ENCODE measurements around the gene PLCG1. TPM values are rescaled to one million over a fixed set of nuclear protein-coding genes. Genes with fewer than 3 reads are reported as not detected.

Gene PLCG1
- total RNA-seq, 1 experiment from 2014 or later = 68.8 TPM

- H4K20me1 ChIP-seq (ENCODE audit: low read length) = peaks cover 15% of the 10 kb centered on the region; the same call in 1 of the 2 replicates
- no peak overlapping the region for H3K4me2 ChIP-seq (ENCODE audit: low read length)
- no peaks in the 10 kb centered on the region for H3K36me3 ChIP-seq (ENCODE audit: low read depth, low read length)
- peaks cover 21% of the 10 kb centered on the region for H3K4me1 ChIP-seq (ENCODE audit: insufficient read depth, low read length)
- H3K9ac ChIP-seq (ENCODE audit: low read length) = no peak overlapping the region
- H3K9me3 ChIP-seq (ENCODE audit: low read length) = no peaks in the 10 kb centered on the region
- peak; percentile 70 for DNase-seq
- H3K4me3 ChIP-seq (ENCODE audit: low read length) = no peak overlapping the region
- no peaks in the 10 kb centered on the region for H3K9me2 ChIP-seq (replicated peaks; ENCODE audit: low read length)
- H3K27me3 ChIP-seq (ENCODE audit: low read length) = no peaks in the 10 kb centered on the region
- CTCF ChIA-PET = interaction anchor here (0.5 to 1.1 kb wide), 9 partner anchors 17 to 227 kb away, joined by 3 to 7 read pairs (median 3); partner anchors contain the start of gene LPIN3
- no TSS peak for BruUV-seq (replicated peaks)
- H3K79me2 ChIP-seq (ENCODE audit: low read length) = peaks cover 29% of the 10 kb centered on the region
- TF ChIP-seq CTCF (conservative IDR thresholded peaks at IDR 0.05; ENCODE audit: low read depth, low read length) (peak; percentile 96), EZH2phosphoT487 (IDR thresholded peaks at IDR 0.05; ENCODE audit: borderline replicate concordance, low read length) (no peak)
- POLR2A ChIA-PET (ENCODE audit: unreplicated experiment) = interaction anchor here (0.6 kb wide), 1 partner anchor 205 kb away, joined by 15 read pairs; the partner anchor contains the start of gene LPIN3
- no peaks in the 10 kb centered on the region for H3F3A ChIP-seq (ENCODE audit: low read length, unreplicated experiment)
- intact Hi-C loops (cut with micrococcal nuclease) = loop anchor here (1.0 to 5.0 kb wide), 2 partner anchors 205 to 482 kb away; partner anchors contain the start of genes CHD6 and LPIN3
- H2AFZ ChIP-seq (ENCODE audit: low read length) = no peak overlapping the region
- H3K27ac ChIP-seq (ENCODE audit: low read length) = no peak overlapping the region
- ATAC-seq = peak; percentile 10; the same call in 1 of the 2 replicates
These were observed 2.0 kb upstream of the PLCG1 start for GRCh38 chr20:41135187-41135887.

- no peaks in the 10 kb centered on the region for H3K36me3 ChIP-seq (ENCODE audit: low read depth, low read length)
- peak overlapping the region; percentile 92 for H3K4me3 ChIP-seq (ENCODE audit: low read length)
- peaks cover 21% of the 10 kb centered on the region; the same call in 1 of the 2 replicates for H4K20me1 ChIP-seq (ENCODE audit: low read length)
- no peak for TF ChIP-seq CTCF (conservative IDR thresholded peaks at IDR 0.05; ENCODE audit: low read depth, low read length)
- TF ChIP-seq EZH2 (IDR thresholded peaks at IDR 0.05; ENCODE audit: low read length, unreplicated experiment) = no peak
- no peak for TF ChIP-seq EZH2phosphoT487 (IDR thresholded peaks at IDR 0.05; ENCODE audit: borderline replicate concordance, low read length)
- H2AFZ ChIP-seq (ENCODE audit: low read length) = peak overlapping the region; percentile 82
- no peaks in the 10 kb centered on the region for H3F3A ChIP-seq (ENCODE audit: low read length, unreplicated experiment)
- no peaks in the 10 kb centered on the region for H3K27me3 ChIP-seq (ENCODE audit: low read length)
- no peaks in the 10 kb centered on the region for H3K9me3 ChIP-seq (ENCODE audit: low read length)
- CTCF ChIA-PET = interaction anchor here (1.0 to 1.2 kb wide), 6 partner anchors 37 to 203 kb away, joined by 3 to 7 read pairs (median 5); no protein-coding TSS in a partner anchor
- intact Hi-C loops (cut with micrococcal nuclease) = loop anchor here (1.0 to 5.0 kb wide), 2 partner anchors 204 to 481 kb away; partner anchors contain the start of genes CHD6 and LPIN3
- ATAC-seq (no peak), DNase-seq (no peak)
- peak overlapping the region; percentile 85 for H3K4me2 ChIP-seq (ENCODE audit: low read length)
- H3K9me2 ChIP-seq (replicated peaks; ENCODE audit: low read length) = no peaks in the 10 kb centered on the region
- POLR2A ChIA-PET (ENCODE audit: unreplicated experiment) = interaction anchor here (0.6 kb wide), 1 partner anchor 204 kb away, joined by 15 read pairs; the partner anchor contains the start of gene LPIN3
- peaks cover 37% of the 10 kb centered on the region for H3K79me2 ChIP-seq (ENCODE audit: low read length)
- no peak overlapping the region for H3K27ac ChIP-seq (ENCODE audit: low read length)
- peak overlapping the region; percentile 84; the same call in 1 of the 2 replicates for H3K9ac ChIP-seq (ENCODE audit: low read length)
- BruUV-seq (replicated peaks) = TSS peak; percentile 46
- H3K4me1 ChIP-seq (ENCODE audit: insufficient read depth, low read length) = peaks cover 21% of the 10 kb centered on the region
These were observed 1.3 kb upstream of the PLCG1 start for GRCh38 chr20:41135888-41136679.

All from PC-3 (cell line).